Activated T-cell treated with anti-CD3 and anti-CD28 coated beads, Interleukin-2, amount 50 U/mL, for 48 hours (primary cell): ENCODE measurements around the gene DLG4.

Source experiments
- DNase-seq, 2 experiments: peaks; one replicate each; pipeline ENCODE4 v3.0.0-alpha.2; 2020

Gene DLG4

GRCh38 chr17:7219812-7220592 is at the start of gene DLG4, which contains the start of gene ACADVL:
Gene DLG4, minus strand, starts transcription at chr17:7219836.
Gene ACADVL, plus strand, starts transcription at chr17:7219938. Its CDS starts 47 bp downstream, at chr17:7219985.
- peak; percentile 90 to 92 for DNase-seq

- no peak for DNase-seq
Observed at GRCh38 chr17:7266784-7267183, 47.1 kb upstream of the DLG4 start.

GRCh38 chr17:7263801-7264078 is 44.1 kb upstream of the DLG4 start:
- DNase-seq, result no peak

- DNase-seq, result no peak
Observed at GRCh38 chr17:7262935-7263800, 43.5 kb upstream of the DLG4 start.

GRCh38 chr17:7262192-7262934 is 42.7 kb upstream of the DLG4 start, which contains the start of gene CLDN7:
Gene CLDN7, minus strand, starts transcription at chr17:7262478. Its CDS starts 435 bp downstream, at chr17:7262043.
- DNase-seq, result no peak

GRCh38 chr17:7261379-7262191 is 41.9 kb upstream of the DLG4 start:
- peak in 1 of 2 experiments; percentile 50 for DNase-seq

- peak; percentile 49 to 62 for DNase-seq
Observed at GRCh38 chr17:7260651-7261378, 41.2 kb upstream of the DLG4 start.

GRCh38 chr17:7260151-7260550 is 40.5 kb upstream of the DLG4 start:
- DNase-seq, result no peak

- no peak for DNase-seq
Observed at GRCh38 chr17:7259555-7259889, 39.9 kb upstream of the DLG4 start.

- DNase-seq, result peak; percentile 36 to 52
Observed at GRCh38 chr17:7258731-7259554, 39.3 kb upstream of the DLG4 start.

- DNase-seq, result no peak
Observed at GRCh38 chr17:7256766-7257456, 37.3 kb upstream of the DLG4 start.

- no peak for DNase-seq
Observed at GRCh38 chr17:7254511-7254910, 34.9 kb upstream of the DLG4 start.

GRCh38 chr17:7253082-7253481 is 33.4 kb upstream of the DLG4 start:
- DNase-seq, result no peak

- DNase-seq, result peak; percentile 95
Observed at GRCh38 chr17:7252176-7253043, 32.8 kb upstream of the DLG4 start, which contains the start of gene ELP5. Gene ELP5, plus strand, starts transcription at chr17:7252215. Its CDS starts 336 bp downstream, at chr17:7252551.

GRCh38 chr17:7251661-7252175 is 32.1 kb upstream of the DLG4 start, which contains the start of gene CTDNEP1:
Gene CTDNEP1, minus strand, starts transcription at chr17:7251734. Its CDS starts 438 bp downstream, at chr17:7251296.
- DNase-seq, result peak; percentile 99 to 100

- DNase-seq, result peak in 1 of 2 experiments; percentile 47
Observed at GRCh38 chr17:7250695-7251627, 31.3 kb upstream of the DLG4 start.

- no peak for DNase-seq
Observed at GRCh38 chr17:7249830-7250229, 30.2 kb upstream of the DLG4 start.
